Measurements from ENCODE around the gene MAST4.

DNA sequence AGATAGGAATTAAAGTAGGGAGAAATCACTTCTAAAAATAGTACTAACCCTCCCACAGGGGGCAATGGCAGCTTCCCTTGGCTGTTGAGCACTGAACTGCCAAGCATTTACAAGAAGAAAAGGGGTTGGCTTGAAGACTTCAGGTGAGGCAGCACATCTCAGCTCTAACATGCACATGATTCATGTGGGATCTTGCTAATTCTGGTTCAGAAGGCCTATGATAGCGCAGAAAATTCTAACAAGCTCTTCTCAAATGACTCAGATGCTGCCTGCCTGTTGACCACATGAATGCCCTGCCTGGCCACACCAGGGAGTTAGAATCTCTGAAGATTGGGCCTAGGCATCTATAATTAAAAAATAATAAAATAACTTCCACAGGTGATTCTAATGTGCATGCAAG lies 577.8 kb downstream of the MAST4 start:
- TF ChIP-seq, protein P1, sequence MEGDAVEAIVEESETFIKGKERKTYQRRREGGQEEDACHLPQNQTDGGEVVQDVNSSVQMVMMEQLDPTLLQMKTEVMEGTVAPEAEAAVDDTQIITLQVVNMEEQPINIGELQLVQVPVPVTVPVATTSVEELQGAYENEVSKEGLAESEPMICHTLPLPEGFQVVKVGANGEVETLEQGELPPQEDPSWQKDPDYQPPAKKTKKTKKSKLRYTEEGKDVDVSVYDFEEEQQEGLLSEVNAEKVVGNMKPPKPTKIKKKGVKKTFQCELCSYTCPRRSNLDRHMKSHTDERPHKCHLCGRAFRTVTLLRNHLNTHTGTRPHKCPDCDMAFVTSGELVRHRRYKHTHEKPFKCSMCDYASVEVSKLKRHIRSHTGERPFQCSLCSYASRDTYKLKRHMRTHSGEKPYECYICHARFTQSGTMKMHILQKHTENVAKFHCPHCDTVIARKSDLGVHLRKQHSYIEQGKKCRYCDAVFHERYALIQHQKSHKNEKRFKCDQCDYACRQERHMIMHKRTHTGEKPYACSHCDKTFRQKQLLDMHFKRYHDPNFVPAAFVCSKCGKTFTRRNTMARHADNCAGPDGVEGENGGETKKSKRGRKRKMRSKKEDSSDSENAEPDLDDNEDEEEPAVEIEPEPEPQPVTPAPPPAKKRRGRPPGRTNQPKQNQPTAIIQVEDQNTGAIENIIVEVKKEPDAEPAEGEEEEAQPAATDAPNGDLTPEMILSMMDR (IDR thresholded peaks at IDR 0.05) = no peak
- no peak for TF ChIP-seq POLR2AphosphoS5 (IDR thresholded peaks at IDR 0.05)

Measured in gastroesophageal sphincter (tissue), 3 donors.